NOMO-1 treated with dmso at 0.1 percent for 144 hours (cell line): ENCODE measurements around the gene CRTC3.
"Not testable (repeated sequence)": the region's sequence is repeated elsewhere in the genome, so short reads cannot be mapped to it uniquely, and the experiment has no call there.

Experiments
- DNase-seq: peaks from one replicate; lab custom pipeline; 2025; ENCODE audit not compliant: unreplicated experiment; lab: John Stamatoyannopoulos, UW

Gene CRTC3, protein sequence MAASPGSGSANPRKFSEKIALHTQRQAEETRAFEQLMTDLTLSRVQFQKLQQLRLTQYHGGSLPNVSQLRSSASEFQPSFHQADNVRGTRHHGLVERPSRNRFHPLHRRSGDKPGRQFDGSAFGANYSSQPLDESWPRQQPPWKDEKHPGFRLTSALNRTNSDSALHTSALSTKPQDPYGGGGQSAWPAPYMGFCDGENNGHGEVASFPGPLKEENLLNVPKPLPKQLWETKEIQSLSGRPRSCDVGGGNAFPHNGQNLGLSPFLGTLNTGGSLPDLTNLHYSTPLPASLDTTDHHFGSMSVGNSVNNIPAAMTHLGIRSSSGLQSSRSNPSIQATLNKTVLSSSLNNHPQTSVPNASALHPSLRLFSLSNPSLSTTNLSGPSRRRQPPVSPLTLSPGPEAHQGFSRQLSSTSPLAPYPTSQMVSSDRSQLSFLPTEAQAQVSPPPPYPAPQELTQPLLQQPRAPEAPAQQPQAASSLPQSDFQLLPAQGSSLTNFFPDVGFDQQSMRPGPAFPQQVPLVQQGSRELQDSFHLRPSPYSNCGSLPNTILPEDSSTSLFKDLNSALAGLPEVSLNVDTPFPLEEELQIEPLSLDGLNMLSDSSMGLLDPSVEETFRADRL

DNA sequence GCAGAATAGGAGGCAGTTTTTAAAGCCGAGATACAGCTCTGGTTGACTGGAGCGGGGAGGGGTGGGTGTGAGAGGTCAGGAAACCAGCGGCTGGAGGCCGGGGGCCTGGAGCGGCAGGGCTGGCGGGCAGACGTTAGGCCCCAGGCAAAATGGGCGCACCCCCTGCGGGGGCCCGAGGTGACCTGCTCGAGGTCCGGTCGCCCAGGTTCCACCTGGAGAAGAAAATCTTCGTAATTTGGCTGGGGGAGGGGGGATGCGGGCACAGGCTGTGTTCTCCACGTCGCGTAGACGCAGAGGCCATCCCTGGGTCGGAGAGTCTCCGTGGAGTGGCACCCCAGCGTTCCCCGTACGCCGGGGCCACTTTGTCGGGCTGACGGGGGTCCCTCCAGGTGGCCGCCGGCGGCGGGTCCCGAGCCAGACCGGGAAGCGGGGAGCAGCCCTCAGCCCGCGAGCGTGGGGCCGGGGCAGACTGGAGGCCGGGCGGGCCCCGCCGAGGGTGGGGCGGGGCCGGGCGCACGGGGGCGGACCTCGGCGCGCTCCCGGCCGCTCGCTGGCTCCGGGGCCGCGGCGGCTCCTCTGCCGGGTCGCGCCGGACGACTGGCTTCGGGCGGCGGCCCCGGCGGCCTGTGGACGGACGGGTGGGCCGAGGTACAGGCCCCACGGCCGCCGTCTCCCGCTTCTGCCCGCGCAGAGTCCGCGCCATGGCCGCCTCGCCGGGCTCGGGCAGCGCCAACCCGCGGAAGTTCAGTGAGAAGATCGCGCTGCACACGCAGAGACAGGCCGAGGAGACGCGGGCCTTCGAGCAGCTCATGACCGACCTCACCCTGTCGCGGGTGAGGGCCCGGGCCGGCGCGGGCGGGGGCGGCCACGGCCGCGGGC lies at the start of gene CRTC3:
TSS of gene CRTC3 (plus strand) at position 553 of the 879 bp plus-strand sequence. CDS start at position 702, 149 bp downstream.
- peak; percentile 49 for DNase-seq

DNA sequence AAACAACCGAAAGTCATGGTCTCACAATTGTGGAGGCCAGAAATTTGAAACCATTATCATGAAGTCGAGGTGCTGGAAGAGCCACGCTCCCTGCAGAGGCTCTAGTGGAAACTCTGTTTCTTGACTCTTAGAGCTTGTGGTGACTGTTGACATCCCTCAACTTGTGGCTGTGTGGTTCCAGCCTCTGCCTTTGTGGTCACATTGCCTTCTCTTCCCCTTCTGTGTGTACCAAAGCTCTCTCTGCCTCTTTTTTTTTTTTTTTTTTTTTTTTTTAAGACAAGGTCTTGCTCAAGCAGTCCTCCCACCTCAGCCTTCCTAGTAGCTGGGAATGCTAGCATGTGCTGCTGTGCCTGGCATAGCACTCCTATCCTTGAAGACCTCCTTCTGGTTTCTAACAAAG lies 48.7 kb upstream of the CRTC3 start:
- DNase-seq = peak; percentile 49

DNA sequence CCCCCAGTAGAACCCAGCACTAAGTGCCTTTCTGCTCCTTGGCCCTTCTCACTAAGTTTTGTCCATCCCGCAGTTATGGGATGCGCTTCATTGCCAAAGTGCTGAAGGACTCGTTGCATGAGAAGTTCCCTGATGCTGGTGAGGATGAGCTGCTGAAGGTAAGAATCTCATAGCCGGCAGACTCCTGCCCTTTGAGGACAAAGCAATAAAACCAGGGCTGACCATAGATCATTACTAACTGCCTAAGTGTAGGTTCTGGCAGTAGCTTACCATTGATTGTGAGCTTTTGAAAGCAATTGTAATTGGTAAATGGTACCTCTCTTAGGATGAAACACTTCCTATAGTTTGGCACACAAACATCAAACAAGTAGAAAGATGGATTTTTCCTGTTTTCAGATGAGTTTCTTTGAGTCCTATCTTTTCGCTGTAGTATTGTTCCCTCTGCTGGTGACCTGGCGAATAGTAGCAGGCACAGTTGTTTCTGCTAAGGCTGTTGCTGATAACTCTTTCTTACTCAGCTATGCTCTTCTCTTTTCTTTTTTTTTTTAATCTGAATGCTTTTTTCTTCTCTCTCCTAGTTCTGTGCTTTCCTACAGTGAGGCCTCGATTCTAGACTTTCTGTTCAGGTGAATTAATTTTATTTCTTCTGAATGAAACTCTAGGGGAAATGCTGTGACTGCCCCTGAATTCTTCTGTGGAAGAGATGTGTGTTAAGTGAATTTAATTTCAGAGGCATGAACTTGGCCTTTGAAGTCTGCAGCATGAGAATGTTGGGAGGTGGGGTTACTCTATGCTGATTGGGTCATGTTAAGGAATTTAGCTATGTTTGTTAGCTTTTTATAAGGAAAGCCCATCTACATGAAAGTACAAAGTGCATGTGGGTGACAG lies 47.4 kb upstream of the CRTC3 start:
- peak; percentile 6 for DNase-seq

DNA sequence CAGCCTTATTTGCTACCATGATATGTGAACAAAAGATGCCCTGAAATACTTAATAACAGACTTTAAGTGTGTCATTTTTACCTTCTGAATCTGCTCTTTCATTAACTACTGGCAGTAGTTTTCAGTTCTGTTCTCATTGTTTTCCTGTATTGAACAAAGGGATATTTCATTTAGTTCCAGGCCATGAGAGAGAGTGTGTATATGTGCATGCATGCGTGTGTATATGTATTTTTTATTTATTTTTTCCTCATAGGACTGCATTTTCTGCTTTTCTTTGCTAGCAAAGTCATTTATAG lies 46.8 kb upstream of the CRTC3 start:
- DNase-seq = no peak

DNA sequence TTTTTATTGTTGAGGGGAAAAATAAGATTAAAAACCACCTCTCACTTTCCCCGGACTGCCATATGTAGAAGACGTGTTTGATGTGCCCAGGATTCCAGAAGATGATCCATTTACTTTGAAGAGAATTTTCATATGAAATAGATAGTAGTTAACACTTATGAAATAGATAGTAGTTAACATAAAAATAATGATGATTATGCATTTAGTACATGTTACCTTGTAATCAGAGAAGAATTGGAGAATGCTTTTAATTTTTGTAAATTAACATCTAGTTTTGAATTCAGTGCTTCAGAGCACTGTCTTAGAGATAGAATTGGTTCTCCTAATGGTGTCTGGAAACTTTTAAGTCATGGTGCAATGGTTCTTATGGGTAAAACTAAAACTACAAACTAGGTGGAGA lies 46.1 kb upstream of the CRTC3 start:
- DNase-seq = no peak

DNA sequence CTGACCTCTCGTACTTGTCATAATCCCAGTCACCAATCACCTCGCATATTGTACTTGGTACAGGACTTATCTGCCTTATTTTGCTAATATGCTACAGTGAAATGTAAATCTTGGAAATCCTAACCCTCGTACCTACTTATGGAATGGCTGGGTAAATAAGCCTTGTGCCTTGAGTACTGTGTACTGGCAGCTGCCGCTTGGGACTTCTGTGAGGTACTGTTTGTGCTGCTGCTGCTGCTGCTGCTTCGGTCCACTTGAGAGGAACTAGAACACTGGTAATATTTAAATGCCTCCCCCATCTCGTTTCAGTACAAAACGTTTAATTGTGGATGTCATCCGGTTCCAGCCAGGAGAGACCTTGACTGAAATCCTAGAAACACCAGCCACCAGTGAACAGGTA lies 42.5 kb upstream of the CRTC3 start:
- no peak for DNase-seq

DNA sequence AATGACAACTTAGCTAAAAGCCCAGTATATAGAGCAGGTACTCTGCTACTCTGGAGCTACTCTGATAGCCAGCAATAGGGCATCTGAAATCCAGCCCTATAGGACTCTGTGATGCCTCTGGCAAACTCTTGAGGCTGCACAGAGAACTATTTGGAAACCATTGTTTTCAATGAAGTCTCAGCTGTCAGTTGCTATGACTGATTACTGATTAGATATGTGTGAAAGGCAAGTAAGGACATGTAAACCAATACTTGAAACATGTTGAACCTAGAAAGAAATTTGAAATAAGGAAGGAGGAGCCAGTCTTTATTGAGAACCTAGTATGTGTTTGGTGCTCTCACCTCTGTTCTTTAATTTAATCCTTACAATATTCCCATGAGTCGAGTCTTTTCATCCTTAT lies 40.2 kb upstream of the CRTC3 start:
- DNase-seq = no peak

DNA sequence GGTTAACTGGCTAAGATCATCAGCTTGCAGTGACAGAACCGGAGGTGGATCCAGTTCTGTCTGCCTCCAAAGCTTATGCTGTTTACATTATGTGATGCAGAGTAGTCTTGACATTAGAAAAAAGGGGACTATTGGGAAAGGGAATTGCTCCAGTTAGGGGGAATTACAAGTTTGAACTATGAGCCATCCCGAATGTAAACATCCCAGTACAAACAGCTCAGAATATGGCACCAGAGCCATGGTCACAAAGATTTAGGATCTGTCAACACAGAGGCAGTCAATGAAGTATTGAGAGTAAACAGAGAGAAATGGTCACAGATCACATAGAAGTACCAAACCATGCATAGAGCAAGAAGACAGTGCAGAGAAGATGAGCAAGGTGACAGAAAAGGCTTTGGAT lies 39.8 kb upstream of the CRTC3 start:
- no peak for DNase-seq

DNA sequence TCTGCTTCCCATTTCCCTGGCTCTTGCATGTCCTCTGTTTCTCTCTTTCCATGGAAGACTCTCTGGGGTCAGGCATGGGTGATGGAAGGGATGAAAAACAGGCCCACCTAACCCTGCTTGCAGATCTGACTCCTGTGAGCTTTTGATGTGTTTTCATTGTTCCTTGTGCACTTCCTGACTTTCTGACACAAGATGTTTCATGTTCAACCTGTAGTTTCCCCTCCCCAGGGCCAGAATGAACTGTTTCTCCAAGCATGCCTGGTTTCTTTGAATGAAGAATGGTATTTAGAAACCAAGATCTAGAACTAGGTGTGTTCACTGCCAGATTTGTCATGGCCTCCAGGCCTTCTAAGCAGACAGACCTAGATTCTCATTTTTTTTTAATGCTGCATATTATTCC lies 36.1 kb upstream of the CRTC3 start:
- no peak for DNase-seq

DNA sequence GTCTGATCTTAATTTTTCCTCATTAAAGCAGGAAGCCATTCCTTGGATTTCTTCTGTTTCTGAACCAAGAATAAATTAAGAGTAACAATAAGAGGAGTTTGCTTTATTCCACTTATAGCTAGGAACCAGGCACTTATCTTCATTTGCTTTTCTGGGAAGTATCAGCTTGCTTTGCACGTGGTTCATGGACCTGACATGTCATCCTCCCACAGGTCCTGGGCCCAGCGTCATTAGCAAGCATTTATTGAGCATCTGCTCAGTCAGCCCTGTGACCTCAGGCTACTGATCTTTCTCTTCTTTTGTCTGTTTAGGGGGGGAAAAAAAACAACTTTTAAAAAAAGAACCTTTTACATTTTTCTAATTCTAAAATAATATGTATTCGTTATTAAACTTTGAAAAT lies 34.7 kb upstream of the CRTC3 start:
- DNase-seq = no peak

DNA sequence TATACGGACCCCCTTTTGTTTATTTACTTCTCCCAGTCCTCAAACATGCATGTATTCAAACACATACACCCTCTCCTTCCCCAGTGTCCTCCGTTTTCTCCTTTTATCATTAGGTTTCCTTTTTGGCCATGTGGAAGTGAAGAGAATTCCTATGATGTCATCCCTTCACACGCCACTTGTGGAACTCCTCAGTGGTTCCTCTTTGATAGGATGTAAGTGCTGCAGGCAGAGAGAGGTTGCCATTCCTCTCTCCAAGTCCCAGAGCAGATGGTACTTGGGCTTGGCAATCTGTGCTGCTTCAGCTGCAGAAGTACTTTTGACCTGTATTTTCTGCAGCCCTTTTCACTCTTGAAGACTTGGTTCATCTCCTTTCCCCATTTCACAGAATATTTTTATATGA lies 32.9 kb upstream of the CRTC3 start:
- no peak for DNase-seq

DNA sequence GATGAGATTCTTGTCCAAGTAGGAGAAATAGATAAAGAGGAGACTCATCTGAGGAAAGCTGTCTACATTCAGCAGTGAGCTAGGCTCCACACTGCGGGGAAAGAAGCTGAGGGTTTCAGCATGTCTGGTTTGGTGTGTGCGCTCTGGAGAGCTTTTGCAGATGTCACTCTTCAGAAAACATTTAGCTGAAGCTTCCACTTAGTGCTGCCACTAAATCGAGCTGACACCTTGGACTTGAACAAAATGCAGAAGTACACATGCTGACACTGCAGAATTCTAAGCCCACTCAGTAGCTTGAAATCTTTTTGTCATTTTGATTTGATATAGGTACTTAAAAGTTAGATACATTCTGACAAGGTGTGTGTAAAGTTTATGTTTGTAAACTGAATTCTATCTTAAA lies 32.3 kb upstream of the CRTC3 start:
- DNase-seq = no peak

DNA sequence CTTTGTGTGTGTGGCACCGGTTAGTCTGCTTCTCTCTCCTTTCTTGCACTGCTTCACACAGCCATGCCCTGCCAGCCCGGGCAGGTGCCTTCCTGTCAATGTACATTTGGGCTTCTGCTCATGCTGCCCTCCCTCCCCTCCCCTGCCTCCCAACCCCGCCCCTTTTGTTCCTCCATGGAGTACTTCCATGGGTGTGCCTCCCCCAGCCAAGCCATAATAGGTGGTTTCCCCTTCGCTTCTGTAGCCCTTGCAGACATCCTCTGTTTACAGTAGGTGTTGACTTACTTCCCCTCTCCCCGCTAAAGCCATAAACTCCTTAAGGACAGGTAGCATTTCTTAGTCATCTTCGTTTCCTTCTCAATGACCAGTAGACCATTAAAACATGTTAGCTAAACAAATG lies 31.8 kb upstream of the CRTC3 start:
- DNase-seq = no peak

DNA sequence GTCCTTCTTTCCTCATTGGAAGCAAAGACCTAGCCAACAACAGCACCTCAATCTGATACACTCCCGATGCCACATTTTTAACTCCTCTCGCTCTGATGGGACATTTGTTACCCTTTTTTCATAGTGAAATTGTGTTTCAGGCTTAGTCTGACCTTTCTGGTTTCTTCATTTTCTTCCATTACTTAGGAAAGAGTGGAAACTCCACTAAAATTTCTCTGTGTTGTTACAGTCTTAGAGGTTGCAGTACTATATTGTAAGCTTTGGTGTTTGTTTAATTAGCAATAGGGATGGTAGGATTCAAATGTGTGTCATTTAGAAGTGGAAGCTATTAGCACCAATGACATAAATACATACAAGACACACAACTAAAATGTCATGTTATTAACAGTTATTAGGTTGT lies 29.6 kb upstream of the CRTC3 start:
- no peak for DNase-seq

DNA sequence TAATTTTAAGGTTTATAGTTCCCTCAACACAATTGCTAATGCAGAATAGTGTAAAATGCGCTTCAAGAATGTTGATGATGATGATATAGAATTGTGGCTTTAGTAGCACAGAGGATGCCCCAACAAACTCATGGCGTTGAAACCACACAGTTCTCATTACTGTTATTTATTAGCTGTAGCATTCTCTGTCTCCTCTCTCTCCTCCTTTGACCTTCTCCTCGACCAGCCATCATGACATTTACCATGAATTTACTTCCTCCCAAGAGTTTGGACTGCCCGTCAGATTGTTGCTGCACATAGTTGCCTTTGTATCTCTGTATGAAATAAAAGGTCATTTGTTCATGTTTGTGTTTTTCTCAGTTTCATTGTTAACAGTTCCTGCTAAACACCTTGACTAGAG lies 27.8 kb upstream of the CRTC3 start:
- no peak for DNase-seq

DNA sequence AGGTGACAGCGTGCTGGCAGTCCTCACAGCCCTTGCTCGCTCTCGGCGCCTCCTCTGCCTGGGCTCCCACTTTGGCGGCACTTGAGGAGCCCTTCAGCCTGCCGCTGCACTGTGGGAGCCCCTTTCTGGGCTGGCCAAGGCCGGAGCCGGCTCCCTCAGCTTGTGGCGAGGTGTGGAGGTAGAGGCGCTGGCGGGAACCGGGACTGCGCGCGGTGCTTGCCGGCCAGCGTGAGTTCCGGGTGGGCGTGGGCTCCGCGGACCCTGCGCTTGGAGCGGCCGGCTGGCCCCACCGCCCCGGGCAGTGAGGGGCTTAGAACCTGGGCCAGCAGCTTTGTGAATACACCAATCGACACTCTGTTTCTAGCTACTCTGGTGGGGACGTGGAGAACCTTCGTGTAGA lies 18.9 kb upstream of the CRTC3 start:
- DNase-seq = not testable (repeated sequence)

DNA sequence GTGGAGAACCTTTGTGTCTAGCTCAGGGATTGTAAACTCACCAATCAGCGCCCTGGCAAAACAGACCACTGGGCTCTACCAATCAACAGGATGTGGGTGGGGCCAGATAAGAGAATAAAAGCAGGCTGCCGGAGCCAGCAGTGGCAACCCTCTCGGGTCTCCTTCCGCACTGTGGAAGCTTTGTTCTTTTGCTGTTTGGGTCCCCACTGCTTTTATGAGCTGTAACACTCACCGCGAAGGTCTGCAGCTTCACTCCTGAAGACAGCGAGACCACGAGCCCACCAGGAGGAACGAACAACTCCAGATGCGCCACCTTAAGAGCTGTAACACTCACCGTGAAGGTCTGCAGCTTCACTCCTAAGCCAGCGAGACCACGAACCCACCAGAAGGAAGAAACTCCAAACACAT lies 18.5 kb upstream of the CRTC3 start:
- not testable (repeated sequence) for DNase-seq

DNA sequence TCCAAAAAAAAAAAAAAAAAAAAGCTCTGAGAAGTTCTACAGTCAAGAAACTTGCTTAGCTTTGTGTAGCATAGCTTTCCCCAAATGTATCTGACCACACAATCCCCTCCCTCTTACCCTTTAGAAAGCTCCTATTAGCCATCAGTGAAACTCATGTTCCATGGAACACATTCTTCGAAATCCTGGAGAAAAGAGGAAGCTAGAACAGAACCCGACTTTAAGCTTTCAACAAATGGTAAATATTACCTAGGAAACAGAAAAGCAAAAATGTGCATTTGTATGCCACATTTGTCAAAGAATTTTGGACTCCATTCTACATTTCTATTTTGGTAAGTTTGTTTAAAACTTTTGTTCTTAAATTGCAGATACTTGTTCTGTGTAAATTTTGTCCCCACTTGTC lies 17.4 kb upstream of the CRTC3 start:
- no peak for DNase-seq

DNA sequence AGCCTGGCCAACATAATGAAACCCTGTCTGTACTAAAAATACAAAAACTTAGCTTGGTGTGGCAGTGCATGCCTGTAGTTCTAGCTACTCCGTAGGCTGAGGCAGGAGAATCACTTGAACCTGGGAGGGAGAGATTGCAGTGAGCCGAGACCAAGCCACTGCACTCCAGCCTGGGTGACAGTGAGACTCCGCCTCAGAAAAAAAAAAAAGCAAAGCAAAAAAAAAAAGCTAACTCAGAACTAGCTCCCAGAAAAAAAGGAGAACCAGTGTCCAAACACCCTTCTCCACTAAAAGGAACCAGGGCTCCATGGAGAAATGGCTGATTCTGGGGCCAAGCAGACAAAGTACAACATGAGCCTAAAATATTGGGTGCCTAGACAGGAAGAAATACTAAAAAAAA lies 16.7 kb upstream of the CRTC3 start:
- no peak for DNase-seq

DNA sequence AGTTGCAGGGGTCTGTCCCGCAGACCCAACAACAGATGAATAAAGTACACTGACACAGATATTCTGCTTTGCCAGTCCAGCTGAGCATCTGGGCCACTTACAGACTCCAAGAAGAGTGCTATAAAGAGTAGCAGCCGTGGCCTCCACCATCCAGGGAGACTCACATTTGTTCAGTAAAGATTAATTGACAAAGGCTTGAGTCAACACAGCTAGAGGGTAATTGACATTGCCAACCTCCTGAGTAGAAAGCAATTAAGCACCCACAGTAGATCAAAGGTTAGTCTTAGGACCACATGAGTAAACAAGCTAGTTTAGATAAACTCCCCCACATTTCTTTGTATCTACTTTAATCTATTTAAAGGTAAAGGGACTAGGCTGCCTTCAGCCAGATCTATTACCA lies 16.3 kb upstream of the CRTC3 start:
- no peak for DNase-seq

DNA sequence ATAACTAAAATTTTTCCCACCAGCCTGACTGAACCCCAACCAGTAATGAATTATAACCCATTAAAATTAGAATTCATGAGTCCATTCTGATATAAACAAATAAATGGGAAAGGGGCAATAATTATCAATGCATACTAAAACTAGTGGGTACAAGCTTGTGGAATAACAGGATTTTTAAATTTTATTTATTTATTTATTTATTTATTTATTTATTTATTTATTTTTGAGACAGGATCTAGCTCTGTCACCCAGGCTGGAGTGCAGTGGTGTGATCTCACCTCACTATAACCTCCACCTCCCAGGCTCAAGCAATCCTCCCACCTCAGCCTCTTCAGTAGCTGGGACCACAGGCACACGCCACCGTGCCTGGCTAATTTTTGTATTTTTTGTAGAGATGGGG lies 15.8 kb upstream of the CRTC3 start:
- not testable (repeated sequence) for DNase-seq
